ENCODE results near the gene SRGAP1. TPM values are rescaled to one million over a fixed set of nuclear protein-coding genes. Genes with fewer than 3 reads are reported as not detected.

The SRGAP1 gene
- total and polyA plus RNA-seq, 8 donors = 9.6 to 15.6 (median 11.7) TPM

- intact Hi-C loops (cut with DNase I) = no loop called here
- Histone ChIP-seq H3K27ac (no peak overlapping the region), H3K9me3 (no peaks in the 10 kb centered on the region), H3K36me3 (no peaks in the 10 kb centered on the region), H3K4me3 (no peak overlapping the region), H3K27me3 (no peaks in the 10 kb centered on the region), H3K4me1 (peaks cover 0 to 5% of the 10 kb centered on the region in 2 donors)
- DNase-seq (no peak), ATAC-seq (no peak)
- TF ChIP-seq, protein P1, sequence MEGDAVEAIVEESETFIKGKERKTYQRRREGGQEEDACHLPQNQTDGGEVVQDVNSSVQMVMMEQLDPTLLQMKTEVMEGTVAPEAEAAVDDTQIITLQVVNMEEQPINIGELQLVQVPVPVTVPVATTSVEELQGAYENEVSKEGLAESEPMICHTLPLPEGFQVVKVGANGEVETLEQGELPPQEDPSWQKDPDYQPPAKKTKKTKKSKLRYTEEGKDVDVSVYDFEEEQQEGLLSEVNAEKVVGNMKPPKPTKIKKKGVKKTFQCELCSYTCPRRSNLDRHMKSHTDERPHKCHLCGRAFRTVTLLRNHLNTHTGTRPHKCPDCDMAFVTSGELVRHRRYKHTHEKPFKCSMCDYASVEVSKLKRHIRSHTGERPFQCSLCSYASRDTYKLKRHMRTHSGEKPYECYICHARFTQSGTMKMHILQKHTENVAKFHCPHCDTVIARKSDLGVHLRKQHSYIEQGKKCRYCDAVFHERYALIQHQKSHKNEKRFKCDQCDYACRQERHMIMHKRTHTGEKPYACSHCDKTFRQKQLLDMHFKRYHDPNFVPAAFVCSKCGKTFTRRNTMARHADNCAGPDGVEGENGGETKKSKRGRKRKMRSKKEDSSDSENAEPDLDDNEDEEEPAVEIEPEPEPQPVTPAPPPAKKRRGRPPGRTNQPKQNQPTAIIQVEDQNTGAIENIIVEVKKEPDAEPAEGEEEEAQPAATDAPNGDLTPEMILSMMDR (IDR thresholded peaks at IDR 0.05) = no peak
These were observed 22.6 kb downstream of the SRGAP1 start for GRCh38 chr12:63867053-63867452.

- intact Hi-C loops (cut with DNase I) = no loop called here
- H3K4me1 ChIP-seq = peaks cover 0 to 5% of the 10 kb centered on the region in 2 donors
- DNase-seq = no peak
These were observed 25.2 kb downstream of the SRGAP1 start for GRCh38 chr12:63869656-63870055.

DNA sequence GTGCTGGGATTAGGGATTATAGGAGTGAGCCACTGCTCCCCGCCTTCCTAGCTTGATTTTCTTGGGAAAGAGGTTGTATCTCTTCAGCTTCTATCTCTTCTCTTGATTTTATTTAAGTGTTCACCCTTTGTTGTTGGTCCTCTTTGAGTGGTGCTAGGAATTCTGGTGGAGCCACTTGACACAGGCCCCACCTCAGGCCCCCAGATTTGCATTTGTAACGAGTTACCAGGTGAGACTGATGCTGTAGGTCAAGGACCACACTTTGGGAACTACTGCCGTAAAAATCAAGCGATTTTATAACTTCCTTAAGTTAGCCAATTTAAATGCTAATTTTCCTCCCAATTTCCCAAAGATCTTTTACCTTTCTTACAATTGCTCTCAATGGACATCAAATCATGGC lies 26.3 kb downstream of the SRGAP1 start:
- H3K4me1 ChIP-seq = peaks cover 0 to 5% of the 10 kb centered on the region in 2 donors
- no peaks in the 10 kb centered on the region for H3K9me3 ChIP-seq
- no peaks in the 10 kb centered on the region for H3K36me3 ChIP-seq
- no peaks in the 10 kb centered on the region for H3K27me3 ChIP-seq
- no peak for DNase-seq
- ATAC-seq = no peak
- TF ChIP-seq, protein P1 (IDR thresholded peaks at IDR 0.05) = no peak
- intact Hi-C loops (cut with DNase I) = no loop called here
- H3K27ac ChIP-seq = no peak overlapping the region
- no peak overlapping the region for H3K4me3 ChIP-seq

More at GRCh38 chr12:63869656-63870055, 25.2 kb downstream of the SRGAP1 start:
- no peak overlapping the region for H3K4me3 ChIP-seq
- H3K27ac ChIP-seq = no peak overlapping the region
- no peaks in the 10 kb centered on the region for H3K36me3 ChIP-seq
- TF ChIP-seq, protein P1 (IDR thresholded peaks at IDR 0.05) = no peak
- ATAC-seq = no peak
- H3K27me3 ChIP-seq = no peaks in the 10 kb centered on the region
- no peaks in the 10 kb centered on the region for H3K9me3 ChIP-seq

- Histone ChIP-seq H3K36me3 (no peaks in the 10 kb centered on the region), H3K27me3 (no peaks in the 10 kb centered on the region), H3K9me3 (no peaks in the 10 kb centered on the region), H3K4me3 (no peak overlapping the region), H3K4me1 (peaks cover 0 to 6% of the 10 kb centered on the region in 2 donors), H3K27ac (no peak overlapping the region)
- TF ChIP-seq, protein P1 (IDR thresholded peaks at IDR 0.05) = no peak
- intact Hi-C loops (cut with DNase I) = no loop called here
- DNase-seq = peak in 2 of 4 donors; percentile 33 to 39
- no peak for ATAC-seq
These were observed 30.5 kb downstream of the SRGAP1 start for GRCh38 chr12:63874897-63875480.

DNA sequence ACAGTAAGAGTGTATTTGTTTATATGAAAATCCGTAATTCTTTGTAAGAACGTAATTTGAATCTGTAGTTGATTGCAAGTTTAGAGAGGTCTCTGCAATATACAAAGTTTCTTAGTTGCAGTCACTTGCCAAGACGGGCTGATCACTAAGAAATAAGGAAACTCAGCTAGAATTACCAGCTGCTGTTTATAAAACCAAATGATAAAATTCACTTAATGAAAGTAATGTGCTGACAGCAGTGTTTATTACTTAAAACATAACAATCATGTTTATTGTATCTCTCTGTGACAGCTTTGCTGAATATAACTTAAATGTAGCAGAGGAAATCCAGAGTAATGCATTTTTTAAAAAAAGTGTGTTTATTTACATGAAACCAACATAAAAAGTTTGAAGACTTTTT lies 31.2 kb downstream of the SRGAP1 start:
- no peak overlapping the region for H3K4me3 ChIP-seq
- H3K27me3 ChIP-seq = no peaks in the 10 kb centered on the region
- intact Hi-C loops (cut with DNase I) = no loop called here
- no peaks in the 10 kb centered on the region for H3K36me3 ChIP-seq
- peaks cover 0 to 5% of the 10 kb centered on the region in 2 donors for H3K4me1 ChIP-seq
- TF ChIP-seq, protein P1 (IDR thresholded peaks at IDR 0.05) = no peak
- ATAC-seq (no peak), DNase-seq (peak in 2 of 4 donors; percentile 65 to 68)
- no peaks in the 10 kb centered on the region for H3K9me3 ChIP-seq
- no peak overlapping the region for H3K27ac ChIP-seq
